Measurements from ENCODE around the gene S1PR3.

DNA sequence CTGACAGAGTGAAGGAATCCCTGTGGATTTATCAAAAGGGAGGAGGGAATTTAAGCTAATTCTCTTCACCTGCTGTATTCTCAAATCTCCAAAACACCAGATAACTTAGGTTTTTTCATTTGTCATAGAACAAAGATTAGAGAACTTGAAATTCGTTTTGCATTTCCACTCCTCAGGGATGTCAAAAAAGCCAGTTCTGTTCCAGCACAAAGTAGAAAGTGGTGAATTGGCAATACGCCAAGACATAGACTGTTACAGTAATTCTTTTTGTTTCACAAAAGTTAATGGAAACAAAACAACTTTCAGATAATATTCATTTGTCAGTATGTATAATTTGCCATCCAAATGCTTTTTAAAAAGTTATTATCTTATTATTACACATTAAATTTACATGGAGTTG, 15.0 kb downstream of the S1PR3 start:
- no peak for TF ChIP-seq POLR2A (IDR thresholded peaks at IDR 0.05; ENCODE audit: low read length)
- no peak for TF ChIP-seq GATA1 (IDR thresholded peaks at IDR 0.05; ENCODE audit: low read depth, low read length)

Data from erythroblast (primary cell).